GM12878 (cell line): ENCODE data around the gene ZNFX1. TPM values are rescaled to one million over a fixed set of nuclear protein-coding genes. Genes with fewer than 3 reads are reported as not detected.

Source experiments
- ATAC-seq: fragments of 200-7000 bp; cut with Tn5 transposase; 3 replicates; pipeline ENCODE4 v1.9.1; 2020; ENCODE audit warnings: mild to moderate bottlenecking, moderate library complexity
- BruUV-seq: library from RNA; stranded (reverse); fragments of 400-500 nt; replicated peaks from 2 replicates; lab custom pipeline; 2021; lab: Mats Ljungman, UMichigan
- CTCF ChIA-PET: fragments of 300-600 bp; sonication (Branson Sonifier 250); formaldehyde crosslinking; extraction: SDS; loops from one replicate; lab custom pipeline; 2021; ENCODE audit warnings: inconsistent platforms; lab: Yijun Ruan, JAX
- POLR2A ChIA-PET: fragments of 350-600 bp; formaldehyde crosslinking; extraction: SDS; loops from one replicate; lab custom pipeline; 2021; ENCODE audit warnings: inconsistent platforms; lab: Charles Lee
- RAD21 ChIA-PET: fragments of 300-600 bp; sonication (Branson Sonifier 250); formaldehyde crosslinking; loops from one replicate; lab custom pipeline; 2023; ENCODE audit warnings: antibody characterized with exemption; ENCODE audit not compliant: unreplicated experiment; lab: Charles Lee
- SMC1A ChIA-PET: fragments of 300-600 bp; sonication (Branson Sonifier 250); formaldehyde crosslinking; loops from one replicate; lab custom pipeline; 2023; ENCODE audit not compliant: unreplicated experiment, uncharacterized antibody; lab: Charles Lee
- DNase-seq: peaks from one replicate; pipeline ENCODE4 v3.0.0-alpha.2; 2011; ENCODE audit warnings: low read depth, low spot score
- FAIRE-seq: peaks from 3 replicates; lab custom pipeline; 2011; peaks lifted over from hg19 to GRCh38; lab: Jason Lieb, UNC
- H2AFZ ChIP-seq: 2 replicates; pipeline ENCODE4 v1.6.0; 2011; ENCODE audit warnings: low read depth, low read length, control low read depth; ENCODE audit not compliant: control insufficient read depth
- H3K27ac ChIP-seq: 2 replicates; pipeline ENCODE4 v1.5.1; 2011; ENCODE audit warnings: control low read depth; ENCODE audit not compliant: control insufficient read depth, insufficient read depth
- H3K27me3 ChIP-seq, 2 experiments: replicated peaks in 1 of 2; 2 replicates each; pipeline versions ENCODE4 v1.6.0 to v1.6.1; 2011; ENCODE audit warnings: low read length in 1 of 2; ENCODE audit not compliant: control insufficient read depth in 2 of 2, insufficient read depth in 2 of 2
- H3K36me3 ChIP-seq, 2 experiments: 2 replicates each; pipeline ENCODE4 v1.5.1; 2011; ENCODE audit warnings: low read length in 1 of 2; ENCODE audit not compliant: control insufficient read depth in 2 of 2, insufficient read depth in 2 of 2
- H3K4me1 ChIP-seq: 2 replicates; pipeline ENCODE4 v1.6.1; 2011; ENCODE audit warnings: mild to moderate bottlenecking, low read length, moderate library complexity, mixed read lengths; ENCODE audit not compliant: control insufficient read depth, insufficient read depth
- H3K4me2 ChIP-seq: 2 replicates; pipeline ENCODE4 v1.6.0; 2011; ENCODE audit warnings: control low read depth; ENCODE audit not compliant: control insufficient read depth, insufficient read depth
- H3K4me3 ChIP-seq: fragments of 200-600 bp; sonication (generic); 2 replicates; pipeline ENCODE4 v1.5.1; 2016
- H3K79me2 ChIP-seq: 2 replicates; pipeline ENCODE4 v1.6.0; 2011; ENCODE audit warnings: low read length; ENCODE audit not compliant: control insufficient read depth, insufficient read depth
- H3K9ac ChIP-seq: 2 replicates; pipeline ENCODE4 v1.8.0; 2011; ENCODE audit warnings: low read length, control low read depth, mixed read lengths; ENCODE audit not compliant: control insufficient read depth, insufficient read depth
- H3K9me3 ChIP-seq: replicated peaks from 3 replicates; pipeline ENCODE4 v1.5.1; 2011; ENCODE audit warnings: mild to moderate bottlenecking, low read length; ENCODE audit not compliant: control insufficient read depth, insufficient read depth
- H4K20me1 ChIP-seq: 2 replicates; pipeline ENCODE4 v1.6.0; 2011; ENCODE audit not compliant: control insufficient read depth, insufficient read depth
- ASH2L ChIP-seq: fragments of 300-600, 200-600 bp; sonication (generic); IDR thresholded peaks from 2 replicates; pipeline ENCODE4 v1.6.1; 2017; ENCODE audit warnings: low read depth, mild to moderate bottlenecking, borderline replicate concordance
- EGR1 ChIP-seq, 2 experiments: IDR thresholded peaks; 1 replicate in 1 of 2; 2 replicates in 1 of 2; pipeline ENCODE4 v1.6.1; 2011 to 2012; ENCODE audit warnings: low read depth in 2 of 2, low read length in 2 of 2, borderline replicate concordance in 1 of 2, mild to moderate bottlenecking in 1 of 2, moderate library complexity in 1 of 2
- EP300 ChIP-seq, 2 experiments: fragments of 150-350 bp in 1 of 2; IDR thresholded peaks; 2 replicates each; pipeline ENCODE4 v1.6.1; 2011 to 2012; ENCODE audit warnings: low read depth in 2 of 2, low read length in 2 of 2, borderline replicate concordance in 1 of 2, improper control_type of control experiment in 1 of 2, inconsistent platforms in 1 of 2; ENCODE audit not compliant: control insufficient read depth in 1 of 2
- KAT2A ChIP-seq: conservative IDR thresholded peaks from 2 replicates; pipeline ENCODE4 v1.6.1; 2011; ENCODE audit warnings: low read depth, low read length; ENCODE audit not compliant: control insufficient read depth
- MAX ChIP-seq: IDR thresholded peaks from 2 replicates; pipeline ENCODE4 v1.6.1; 2012; ENCODE audit warnings: low read depth, low read length, improper control_type of control experiment
- POU2F2 ChIP-seq: IDR thresholded peaks from 3 replicates; pipeline ENCODE4 v1.6.1; 2011; ENCODE audit warnings: low read depth, mild to moderate bottlenecking, low read length, borderline replicate concordance
- RBBP5 ChIP-seq: fragments of 200-600 bp; sonication (generic); conservative IDR thresholded peaks from 2 replicates; pipeline ENCODE4 v1.6.1; 2016
- RELA ChIP-seq: fragments of 450-650 bp; IDR thresholded peaks from 2 replicates; pipeline ENCODE4 v1.8.0; 2014; ENCODE audit warnings: borderline replicate concordance; ENCODE audit not compliant: partially characterized antibody
- RFX5 ChIP-seq: IDR thresholded peaks from 2 replicates; pipeline ENCODE4 v1.6.1; 2011; ENCODE audit warnings: low read depth, low read length, improper control_type of control experiment
- SP1 ChIP-seq: IDR thresholded peaks from one replicate; pipeline ENCODE4 v1.6.1; 2011; ENCODE audit warnings: low read depth, low read length
- TCF3 ChIP-seq: IDR thresholded peaks from 2 replicates; pipeline ENCODE4 v1.6.1; 2012; ENCODE audit warnings: low read depth, mild to moderate bottlenecking, low read length, borderline replicate concordance; ENCODE audit not compliant: insufficient read depth
- ZNF217 ChIP-seq: fragments of 450-650 bp; IDR thresholded peaks from 2 replicates; pipeline ENCODE4 v1.6.1; 2017; ENCODE audit warnings: antibody characterized with exemption, mild to moderate bottlenecking
- ZNF622 ChIP-seq: fragments of 450-650 bp; IDR thresholded peaks from 2 replicates; pipeline ENCODE4 v1.6.1; 2017; ENCODE audit warnings: mild to moderate bottlenecking, inconsistent platforms
- WGBS: methylation state at CpG from one replicate; pipeline ENCODE4 v1.1.6; 2016; ENCODE audit warnings: low lambda C conversion rate; ENCODE audit not compliant: insufficient replicate concordance, insufficient coverage; ENCODE audit errors: missing lambda C conversion rate; 5-methylcytosine and 5-hydroxymethylcytosine counted together
- in situ Hi-C: fragments of 300-500 bp; cut with MboI; formaldehyde crosslinking; loops from 9 replicates; pipeline ENCODE4 v1.14.3; 2018; ENCODE audit warnings: mixed read lengths
- intact Hi-C: fragments of 100-400 bp; cut with micrococcal nuclease; formaldehyde crosslinking; loops from one replicate; pipeline ENCODE4 v1.14.2; 2022; ENCODE audit not compliant: unreplicated experiment
- polyA plus RNA-seq, 11 experiments: library from polyadenylated mRNA; depleted of rRNA in 4 of 11; unstranded in 6 of 11; stranded (reverse) in 5 of 11; fragments of >200 nt; fragmentation: Nextera tagmentation in 4 of 11; fragmentation: Illumina TruSeq in 1 of 11; extraction: Ambion mirVana in 4 of 11; extraction: Trizol in 1 of 11; gene quantifications; 1 replicate in 1 of 11; 2 replicates in 10 of 11; pipeline versions ENCODE4 v1.2.1 to v1.2.3, GENCODE V29; 2011 to 2016; ENCODE audit warnings: inconsistent platforms in 2 of 11, missing spikeins in 2 of 11, low read depth in 1 of 11
- total RNA-seq, 4 experiments: library from RNA; depleted of rRNA in 3 of 4; stranded (reverse); fragments of >200 nt in 3 of 4; fragmentation: Illumina TruSeq in 1 of 4; extraction: Trizol in 1 of 4; gene quantifications; 2 replicates each; pipeline versions ENCODE4 v1.2.1 to v1.2.3, GENCODE V29; 2013 to 2021

ZNFX1 gene
- total and polyA plus RNA-seq, 10 of the 15 experiments (the other 5 are each of a cell fraction or from before 2014, with no cell fraction given) = 7.4 to 31.5 (median 25.6) TPM

- H3K4me2 ChIP-seq = no peak overlapping the region
- ChIA-PET CTCF (interaction anchor here (3.1 kb wide), 1 partner anchor 15 kb away, joined by 17 read pairs; no protein-coding TSS in a partner anchor), POLR2A (interaction anchor here (1.4 kb wide), 1 partner anchor 37 kb away, joined by 6 read pairs; no protein-coding TSS in a partner anchor), RAD21 (no interaction called here), SMC1A (interaction anchor here (1.0 kb wide), 1 partner anchor 9 kb away, joined by 3 read pairs; no protein-coding TSS in a partner anchor)
- peaks cover 24 to 48% of the 10 kb centered on the region in 2 experiments for H3K36me3 ChIP-seq
- DNase-seq (no peak), FAIRE-seq (no peak), ATAC-seq (no peak)
- H3K4me1 ChIP-seq = no peaks in the 10 kb centered on the region
- no peak overlapping the region for H2AFZ ChIP-seq
- H3K9me3 ChIP-seq = no peaks in the 10 kb centered on the region
- TF ChIP-seq ZNF217 (no peak), KAT2A (no peak), ZNF622 (no peak), RBBP5 (no peak), EGR1 (IDR thresholded peaks at IDR 0.05; ENCODE audit: borderline replicate concordance in 1 of 2, low read depth in 2 of 2, low read length in 2 of 2) (no peak), RFX5 (no peak), RELA (no peak), EP300 (IDR thresholded peaks at IDR 0.05; ENCODE audit: borderline replicate concordance in 1 of 2, control insufficient read depth in 1 of 2, low read depth in 2 of 2, low read length in 2 of 2) (no peak), ASH2L (no peak), POU2F2 (no peak), TCF3 (no peak), SP1 (no peak), MAX (no peak)
- peaks cover 18% of the 10 kb centered on the region for H3K79me2 ChIP-seq
- H4K20me1 ChIP-seq = peaks cover 5% of the 10 kb centered on the region; the same call in 1 of the 2 replicates
- H3K27ac ChIP-seq = no peak overlapping the region
- no peaks in the 10 kb centered on the region for H3K27me3 ChIP-seq
- no TSS peak for BruUV-seq
- intact Hi-C loops = no loop called here
- 96% methylated on average over 3 of the region's 3 CpGs for WGBS
- H3K9ac ChIP-seq = no peak overlapping the region
- H3K4me3 ChIP-seq = no peak overlapping the region
- in situ Hi-C loops = no loop called here
These were observed 16.7 kb downstream of the ZNFX1 start for GRCh38 chr20:49261173-49261572.
